HG03439 (cell line): Measurements from ENCODE around the gene FYB2.

Experiments used
- ATAC-seq: cut with Tn5 transposase; IDR thresholded peaks from one replicate; pipeline ENCODE4 v1.9.1; 2021; ENCODE audit warnings: mild to moderate bottlenecking, moderate library complexity; ENCODE audit not compliant: unreplicated experiment

Gene FYB2, protein sequence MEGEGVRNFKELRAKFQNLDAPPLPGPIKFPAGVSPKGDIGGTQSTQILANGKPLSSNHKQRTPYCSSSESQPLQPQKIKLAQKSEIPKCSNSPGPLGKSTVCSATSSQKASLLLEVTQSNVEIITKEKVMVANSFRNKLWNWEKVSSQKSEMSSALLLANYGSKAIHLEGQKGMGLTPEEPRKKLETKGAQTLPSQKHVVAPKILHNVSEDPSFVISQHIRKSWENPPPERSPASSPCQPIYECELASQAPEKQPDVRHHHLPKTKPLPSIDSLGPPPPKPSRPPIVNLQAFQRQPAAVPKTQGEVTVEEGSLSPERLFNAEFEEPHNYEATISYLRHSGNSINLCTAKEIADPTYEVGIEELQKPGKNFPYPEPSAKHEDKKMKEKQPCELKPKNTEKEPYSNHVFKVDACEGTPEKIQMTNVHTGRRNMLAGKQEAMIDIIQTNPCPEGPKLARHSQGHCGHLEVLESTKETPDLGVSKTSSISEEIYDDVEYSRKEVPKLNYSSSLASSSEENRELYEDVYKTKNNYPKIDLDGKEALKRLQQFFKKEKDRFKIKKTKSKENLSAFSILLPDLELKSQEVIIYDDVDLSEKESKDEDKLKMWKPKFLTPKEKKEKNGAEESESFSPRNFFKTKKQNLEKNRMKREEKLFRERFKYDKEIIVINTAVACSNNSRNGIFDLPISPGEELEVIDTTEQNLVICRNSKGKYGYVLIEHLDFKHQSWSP

DNA sequence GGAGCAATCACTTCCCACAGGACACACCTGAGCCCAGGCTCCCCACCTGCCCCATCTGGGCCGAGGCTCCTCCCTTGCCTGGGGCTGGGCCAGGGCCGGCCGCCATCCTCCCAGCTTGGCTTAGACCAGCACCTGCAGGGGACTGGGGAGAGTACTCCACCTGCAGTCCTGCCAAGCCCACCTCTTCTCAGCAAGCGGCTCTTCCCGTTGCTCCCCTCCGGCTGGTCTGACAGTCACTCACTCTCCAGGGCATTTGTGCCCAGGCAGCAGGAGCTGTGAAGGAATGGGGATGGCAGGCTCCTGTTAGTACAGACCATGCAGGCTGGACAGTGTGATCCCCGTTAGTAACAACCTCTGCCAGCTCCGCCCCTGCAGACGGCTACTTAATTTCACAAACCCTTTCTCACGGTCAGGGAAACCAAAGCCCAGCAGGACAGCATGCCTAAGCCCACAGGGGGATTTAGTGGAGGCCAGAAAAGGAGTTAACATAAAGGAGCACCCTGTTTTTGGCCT, at the start of gene FYB2:
Gene FYB2 (minus strand): TSS at position 18 of the 513 bp plus-strand sequence. CDS start 114 bp downstream, outside the sequence.
- ATAC-seq = no peak

DNA sequence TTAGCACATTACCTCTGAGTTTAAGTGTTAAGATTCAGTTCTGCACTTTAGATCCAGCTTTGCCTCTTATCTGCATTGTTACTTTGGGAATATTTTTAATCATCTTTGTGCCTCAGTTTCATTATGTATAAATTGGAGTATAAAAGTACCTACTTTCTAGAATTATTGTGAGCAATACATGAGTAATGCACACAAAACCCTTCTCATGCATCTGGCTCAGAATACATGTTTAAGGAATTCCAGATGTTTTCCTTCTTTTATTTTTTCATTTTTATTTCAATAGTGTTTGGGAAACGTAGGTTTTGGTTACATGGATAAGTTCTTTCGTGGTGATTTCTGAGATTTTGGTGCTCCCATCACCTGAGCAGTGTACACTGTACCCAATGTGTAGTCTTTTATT, 49.6 kb upstream of the FYB2 start:
- no peak for ATAC-seq

DNA sequence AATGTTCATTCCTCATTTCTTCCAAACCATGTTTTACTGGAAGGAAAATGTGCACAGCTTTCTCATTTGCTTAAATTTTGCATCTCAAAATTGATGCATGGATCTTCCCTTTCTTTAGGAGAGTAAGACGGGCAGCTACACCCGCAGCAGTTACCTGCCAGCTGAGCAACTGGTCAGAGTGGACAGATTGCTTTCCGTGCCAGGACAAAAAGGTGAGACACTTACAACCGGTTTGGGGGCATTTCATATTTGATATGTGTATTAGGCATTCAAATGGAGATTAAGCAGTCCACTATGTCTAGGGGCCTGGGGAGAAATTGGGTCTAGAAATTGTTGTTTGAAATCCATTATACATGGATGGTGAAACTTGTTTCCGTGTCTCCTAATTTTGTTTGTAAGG, 48.3 kb upstream of the FYB2 start:
- no peak for ATAC-seq

DNA sequence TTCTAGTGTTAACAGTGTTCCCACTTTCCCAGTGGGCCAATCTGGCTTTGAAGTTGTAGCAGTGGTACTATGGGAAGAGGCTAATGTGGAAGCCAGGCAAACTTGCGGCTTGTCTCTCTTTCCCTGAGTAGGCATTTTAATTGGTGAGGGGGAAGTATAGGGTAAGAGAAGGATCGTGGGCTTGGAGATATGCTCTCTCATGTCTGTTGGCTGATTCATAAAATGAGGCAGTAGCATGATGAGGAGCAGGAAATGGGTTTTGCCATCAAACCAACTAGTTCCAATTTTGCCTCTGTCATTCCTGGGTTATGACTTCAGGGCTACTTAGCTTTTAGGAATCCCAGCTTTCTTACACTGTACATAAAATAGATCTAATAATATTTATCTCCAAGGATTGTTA, 47.5 kb upstream of the FYB2 start:
- ATAC-seq = no peak

DNA sequence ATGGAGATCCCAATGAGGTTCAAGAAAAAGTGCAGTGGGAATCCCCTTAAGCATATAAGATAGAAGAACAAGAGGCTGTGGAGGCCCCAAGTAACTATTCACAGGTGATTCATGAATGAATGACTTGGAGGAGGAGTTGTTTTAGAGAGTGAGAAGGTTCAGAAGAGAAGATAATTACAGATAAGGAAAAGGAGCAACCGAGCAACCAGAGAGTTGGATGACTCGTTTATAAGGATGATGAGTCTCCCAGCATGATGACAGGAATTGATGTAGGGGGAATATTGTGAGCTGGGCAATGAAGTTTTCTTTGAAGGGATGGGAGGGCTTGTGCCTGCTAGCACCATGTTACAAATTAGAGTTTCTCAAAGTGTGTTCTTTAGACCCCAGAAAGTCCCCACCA, 45.2 kb upstream of the FYB2 start:
- no peak for ATAC-seq

DNA sequence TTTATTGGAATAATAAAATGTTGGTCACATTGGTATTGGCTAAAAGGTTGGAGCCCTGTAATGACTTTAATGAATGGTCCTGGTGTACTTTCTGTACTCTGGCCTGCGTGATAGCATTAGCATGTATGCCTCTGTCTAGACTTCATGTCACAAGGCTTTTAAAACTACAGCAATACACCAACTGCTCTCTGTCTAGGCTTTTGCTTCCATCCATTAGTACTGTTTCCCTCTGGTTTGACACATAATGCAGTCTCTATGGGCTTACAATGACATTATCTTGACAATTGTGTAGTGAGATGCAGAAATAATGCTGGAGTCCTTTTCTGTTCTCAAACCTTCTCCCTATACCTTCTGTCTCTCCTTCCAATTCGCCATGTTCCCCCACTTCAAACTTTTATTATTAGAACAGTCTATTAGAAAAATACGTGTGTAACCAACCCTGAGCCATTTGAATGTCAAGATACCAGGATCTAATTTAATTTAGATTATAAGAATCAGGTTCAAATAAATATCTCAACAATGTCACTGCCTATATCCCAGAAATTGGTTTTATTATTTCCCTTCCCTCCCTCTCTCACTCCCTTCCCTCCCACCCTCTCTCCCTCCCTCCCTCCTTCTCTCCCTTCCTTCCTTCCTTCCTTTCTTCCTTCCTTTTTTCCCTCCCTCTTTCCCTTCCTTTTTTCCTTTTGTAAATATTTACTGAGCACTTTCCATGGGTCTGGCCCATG, 44.2 kb upstream of the FYB2 start:
- ATAC-seq = no peak

DNA sequence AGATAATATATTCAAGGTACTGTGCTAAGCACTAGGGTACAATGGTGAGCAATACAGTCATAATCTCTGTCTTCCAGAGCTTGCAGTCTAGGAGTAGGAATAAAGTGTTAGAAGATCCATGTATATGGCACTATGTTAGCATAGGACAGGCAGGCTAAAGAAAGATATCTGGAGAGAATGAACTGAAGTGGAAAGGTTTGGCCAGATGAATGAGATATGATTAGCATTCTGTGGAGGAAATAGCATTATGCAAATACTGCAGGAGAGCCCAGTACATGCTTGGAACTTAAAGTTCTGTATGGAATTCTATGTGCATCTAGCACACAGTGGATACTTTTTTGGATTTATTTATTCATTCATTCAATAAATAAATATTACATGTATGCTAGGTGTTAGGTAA, 40.1 kb upstream of the FYB2 start:
- no peak for ATAC-seq

DNA sequence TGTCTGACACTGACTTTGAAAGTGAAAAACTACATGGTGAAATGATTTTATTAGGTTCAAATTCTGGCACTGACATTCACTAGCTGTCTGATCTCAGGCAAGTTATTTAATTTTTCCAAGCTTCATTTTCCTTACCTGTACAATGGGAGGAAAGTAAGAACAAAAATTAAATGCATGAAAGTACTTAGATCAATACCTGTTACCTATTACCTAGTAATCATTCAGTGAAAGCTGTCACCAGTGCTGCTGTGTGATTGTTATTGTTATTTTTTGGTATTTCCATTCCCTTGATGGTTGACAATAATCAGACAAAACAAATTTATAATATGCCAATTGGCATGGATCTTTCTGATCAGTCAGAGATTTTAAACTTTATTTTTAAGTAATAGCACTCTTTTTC, 37.0 kb upstream of the FYB2 start:
- ATAC-seq = no peak

DNA sequence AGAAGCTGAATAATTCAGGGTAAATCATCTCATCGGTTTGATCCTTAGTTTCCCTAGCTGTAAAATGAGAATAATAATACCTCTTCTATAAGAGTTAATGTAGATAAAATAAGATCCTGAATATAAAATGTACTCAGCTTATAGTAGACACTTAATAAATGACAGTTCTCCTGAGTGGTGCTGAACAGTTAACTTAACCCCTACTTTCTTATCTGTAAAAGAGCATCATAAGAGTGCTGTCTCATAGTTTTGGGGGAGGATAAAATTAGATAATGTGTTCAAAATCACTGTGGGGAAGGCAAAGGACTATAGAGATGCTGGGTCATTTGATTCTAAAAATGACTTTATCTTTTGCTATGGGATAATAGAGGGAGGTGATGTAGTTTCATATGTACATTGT, 36.0 kb upstream of the FYB2 start:
- no peak for ATAC-seq

DNA sequence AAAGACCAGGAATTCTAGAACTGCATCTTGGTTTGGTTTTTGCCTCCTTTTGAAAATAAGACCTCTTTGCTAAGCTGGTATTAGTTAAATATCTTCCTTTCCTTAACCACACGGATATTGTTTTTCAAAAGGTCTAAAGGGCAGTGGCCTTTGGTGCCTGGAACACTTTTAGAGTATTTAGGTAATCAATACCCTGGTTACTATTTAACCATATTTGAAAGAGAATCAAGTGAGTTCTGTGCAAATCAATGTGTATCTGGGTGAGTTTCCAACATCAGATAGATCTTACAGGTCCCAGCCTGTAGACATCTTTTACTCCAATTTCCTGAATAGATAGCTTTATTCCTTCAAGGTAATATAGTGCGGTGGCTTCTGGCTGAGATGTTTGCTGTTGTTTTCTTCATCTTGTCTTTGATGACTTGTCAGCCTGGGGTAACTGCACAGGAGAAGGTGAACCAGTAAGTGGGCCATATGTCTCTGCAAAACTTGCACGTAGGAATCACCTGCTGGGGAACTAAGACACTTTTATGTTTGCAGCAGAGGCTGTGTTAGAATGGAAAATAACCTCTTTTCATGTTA, 35.4 kb upstream of the FYB2 start, which contains the start of gene C8A:
Gene C8A (plus strand): TSS at position 277 of the 579 bp plus-strand sequence. CDS start 105 bp downstream, at position 382.
- ATAC-seq = no peak

DNA sequence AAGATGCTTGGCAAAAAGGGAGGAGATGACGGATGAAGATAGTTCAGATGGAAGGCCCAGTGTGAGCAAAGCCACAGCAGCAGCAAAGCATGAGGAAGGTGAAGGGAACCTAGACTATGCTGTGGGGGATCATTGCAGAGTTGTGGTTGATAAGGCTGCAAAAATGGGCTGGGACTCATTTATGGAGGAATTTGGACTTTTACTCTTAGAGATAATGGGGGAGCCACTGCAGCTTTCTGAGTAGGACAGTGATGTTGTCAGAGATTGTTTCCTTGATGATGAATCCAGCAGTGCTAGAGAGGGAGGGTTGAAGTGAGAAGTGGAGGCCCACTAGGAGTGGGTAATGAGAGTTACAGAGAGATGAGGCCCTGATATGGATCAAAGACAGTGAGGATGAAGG, 33.3 kb upstream of the FYB2 start:
- no peak for ATAC-seq

DNA sequence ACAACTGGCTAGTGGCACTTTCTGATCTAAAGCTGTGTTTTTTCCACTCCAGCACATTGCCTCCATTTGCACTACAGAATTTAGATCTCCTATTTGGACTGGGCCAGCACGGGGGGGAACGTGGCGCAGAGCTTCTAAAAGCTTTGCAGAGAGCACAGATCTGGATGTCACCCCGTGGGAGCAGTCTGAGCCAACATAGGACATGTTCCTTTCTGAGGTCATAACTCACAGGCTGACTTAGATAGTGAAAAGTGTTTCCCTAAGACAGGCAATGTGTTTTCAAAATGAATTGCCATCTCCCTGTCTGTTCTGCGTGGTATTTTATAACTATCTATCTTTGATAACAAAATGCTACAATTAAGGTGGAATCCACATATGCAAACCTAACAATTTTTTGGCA, 31.7 kb upstream of the FYB2 start:
- ATAC-seq = no peak

DNA sequence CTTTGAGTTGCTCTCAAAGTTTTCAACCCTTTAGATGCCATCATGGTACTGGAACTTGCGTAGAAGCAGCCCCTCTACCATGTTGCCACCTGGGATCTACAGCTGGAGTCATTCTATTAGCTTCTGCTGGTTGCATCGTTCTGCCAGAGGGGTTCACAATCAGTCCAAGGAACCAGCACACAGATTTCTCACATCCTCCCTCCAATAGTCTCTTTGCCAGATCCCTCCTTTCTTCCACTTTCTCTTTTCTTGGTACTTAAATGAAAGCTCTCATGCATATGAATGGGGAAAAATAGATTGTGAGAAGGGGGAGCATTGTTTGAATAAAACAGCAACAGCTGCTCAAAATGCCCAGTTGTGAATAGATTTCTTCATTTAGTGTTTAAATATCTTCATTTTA, 31.2 kb upstream of the FYB2 start:
- no peak for ATAC-seq

DNA sequence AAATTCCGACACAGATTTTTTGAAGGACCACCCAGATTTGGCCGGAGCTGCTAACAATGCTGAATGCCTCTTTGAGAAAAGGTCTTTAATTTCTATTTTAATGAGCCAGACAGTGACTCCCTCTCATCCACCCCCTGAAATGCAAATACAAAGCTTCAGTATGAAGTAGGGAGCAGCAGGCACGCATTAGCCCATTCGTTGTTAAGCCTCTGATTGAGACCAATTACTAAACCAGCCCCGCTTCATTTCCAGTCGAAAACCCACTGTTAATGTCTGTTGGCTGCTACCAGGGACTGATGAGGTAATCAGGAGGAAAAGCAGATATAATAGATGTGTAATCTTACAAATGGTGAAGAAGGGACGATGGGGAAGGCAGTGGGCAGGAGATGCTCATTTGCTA, 30.5 kb upstream of the FYB2 start:
- ATAC-seq = no peak

DNA sequence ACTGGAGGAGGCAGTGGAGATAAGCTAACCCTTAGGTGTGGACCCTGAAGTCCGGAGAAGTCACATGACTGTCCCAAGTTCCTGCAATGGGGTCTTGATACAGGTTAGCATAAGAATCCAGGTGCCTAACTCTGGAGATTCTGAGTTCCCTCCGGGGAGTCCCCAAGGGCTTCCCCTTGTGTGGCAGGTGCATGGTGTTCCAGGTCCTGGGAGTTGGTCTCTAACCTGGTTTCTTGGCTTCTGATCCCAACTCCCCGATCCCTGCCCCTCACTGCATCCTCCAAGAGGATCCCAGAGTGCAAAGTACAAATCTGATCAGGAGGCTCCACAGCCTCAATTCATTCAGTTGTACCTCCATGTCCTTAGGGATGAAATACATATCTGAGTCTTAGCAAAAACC, 26.1 kb upstream of the FYB2 start:
- ATAC-seq = no peak

DNA sequence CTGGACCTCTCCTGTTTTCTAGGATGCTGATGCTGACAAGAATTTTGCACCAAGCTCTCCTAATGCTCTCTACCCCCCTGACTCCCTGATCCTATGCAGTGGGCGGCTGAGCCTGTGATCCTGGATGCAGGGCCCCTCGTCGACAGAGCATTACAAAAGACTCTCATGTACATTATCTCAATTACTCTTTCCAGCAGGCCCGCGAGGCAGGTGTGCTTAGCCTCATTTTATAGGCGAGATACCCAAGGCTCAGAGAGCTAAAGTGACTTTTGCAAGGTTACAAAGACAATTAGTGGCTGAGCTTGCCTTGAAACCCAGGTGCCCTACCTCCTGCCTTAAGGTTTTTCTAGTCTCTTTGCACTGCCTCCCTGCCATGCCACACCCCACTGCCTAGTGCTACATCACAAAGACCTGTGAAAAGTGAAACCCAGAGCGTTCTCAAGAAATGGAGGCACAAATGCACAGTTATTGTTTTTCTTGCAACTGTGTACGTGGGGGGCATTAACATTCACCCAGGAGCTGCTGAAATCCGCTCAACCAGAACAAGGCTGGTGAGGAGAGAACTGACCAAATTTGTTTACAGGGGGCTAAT, 25.4 kb upstream of the FYB2 start:
- ATAC-seq = no peak

DNA sequence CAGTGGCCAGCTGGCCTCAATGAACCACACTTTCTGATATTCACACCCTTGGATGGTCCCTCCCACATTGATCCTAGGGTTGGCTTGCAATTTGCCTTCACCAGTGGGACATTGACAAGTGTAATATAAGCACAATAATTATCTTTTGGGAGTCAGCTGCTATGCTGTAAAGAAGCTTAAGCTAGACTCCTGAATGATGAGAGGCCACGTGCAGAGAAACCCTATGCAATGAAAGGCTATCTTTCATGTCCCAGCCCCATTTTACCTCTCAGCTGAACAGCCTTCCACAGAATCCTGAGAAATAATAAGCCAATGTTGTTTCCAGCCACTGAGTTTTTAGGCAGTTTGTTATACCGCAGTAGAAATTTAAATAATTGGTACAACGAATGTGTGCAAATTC, 24.3 kb upstream of the FYB2 start:
- ATAC-seq = no peak

DNA sequence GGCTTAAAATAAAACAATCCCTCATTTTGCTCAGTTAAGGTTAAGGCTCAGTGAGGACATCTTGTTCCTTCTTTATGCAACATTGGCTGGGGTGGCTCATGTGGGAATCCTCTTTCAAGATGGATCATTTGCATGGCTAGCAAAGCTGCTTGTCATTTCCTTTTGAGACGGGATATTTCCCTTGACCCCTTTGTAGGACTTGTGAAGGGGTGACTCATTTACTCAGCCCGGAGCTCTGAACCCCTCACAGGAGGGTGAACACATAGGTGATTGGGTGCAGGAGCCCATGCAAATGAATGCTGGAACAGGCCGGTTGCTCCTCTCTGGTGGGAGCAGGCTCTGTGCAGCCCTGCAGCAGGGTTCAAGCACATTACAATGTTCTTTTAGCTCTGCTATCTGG, 19.6 kb upstream of the FYB2 start:
- no peak for ATAC-seq

DNA sequence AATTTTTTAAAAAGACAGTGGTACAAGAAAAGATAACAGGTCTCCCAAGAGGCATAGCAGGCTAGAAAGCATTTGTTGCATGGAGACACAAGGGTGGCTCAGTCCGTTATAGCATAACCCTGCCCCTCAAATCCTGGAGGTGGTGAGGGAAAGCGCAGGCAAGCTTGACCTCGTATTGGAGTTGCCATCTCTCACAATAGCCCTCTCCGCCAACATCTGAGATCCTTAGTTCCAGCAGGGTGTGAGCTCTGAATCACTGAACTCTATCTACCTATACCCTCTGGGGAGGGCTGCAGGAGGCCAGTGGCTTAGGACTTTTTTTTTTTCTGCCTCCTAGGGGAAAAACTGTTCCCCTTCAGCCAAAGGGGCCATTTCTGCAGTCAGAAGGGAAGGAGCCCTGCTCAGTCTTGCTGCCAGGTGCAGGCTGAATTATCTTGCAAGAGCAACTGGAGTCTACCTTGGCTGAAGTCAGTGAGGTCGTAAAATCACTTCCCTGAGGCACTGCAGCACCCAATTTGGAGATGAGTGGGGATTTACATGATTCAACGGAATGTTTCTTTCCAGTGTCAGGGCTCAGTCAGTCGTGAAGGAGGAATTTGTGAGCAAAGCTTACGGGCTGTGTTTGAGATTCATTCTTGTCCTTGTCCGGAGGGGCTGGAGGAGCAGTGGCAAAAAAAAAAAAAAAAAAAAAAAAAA, 18.2 kb upstream of the FYB2 start:
- ATAC-seq = no peak

DNA sequence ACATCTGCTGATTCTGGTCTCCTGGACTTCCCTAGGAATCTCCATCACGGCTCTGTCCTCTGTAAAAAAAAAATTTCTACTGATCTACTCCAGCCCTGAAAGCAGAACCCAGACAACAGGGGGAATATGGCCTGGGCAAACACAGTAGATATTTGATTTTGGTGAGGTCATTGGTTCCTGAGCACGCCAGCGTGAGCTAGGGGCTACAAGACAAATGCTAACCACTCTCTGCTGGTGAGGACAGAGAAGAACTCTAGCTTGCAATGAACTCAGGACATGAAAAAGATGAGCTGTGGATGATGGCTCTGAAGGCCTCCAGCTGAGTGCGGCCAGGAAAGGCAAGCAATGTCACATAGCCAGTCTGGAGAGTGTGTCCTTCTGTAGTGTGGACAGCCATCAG, 17.2 kb upstream of the FYB2 start:
- ATAC-seq = no peak
